Endothelial cell of umbilical vein (primary cell): ENCODE data around the gene UCP3.

ENCODE experiments used
- EZH2 ChIP-seq: IDR thresholded peaks from 2 replicates; pipeline ENCODE4 v1.6.1; 2012; ENCODE audit warnings: borderline replicate concordance, low read depth, mild to moderate bottlenecking, moderate library complexity, low read length, inconsistent platforms; ENCODE audit not compliant: severe bottlenecking
- FOS ChIP-seq: IDR thresholded peaks from 2 replicates; pipeline ENCODE4 v1.6.1; 2011; ENCODE audit warnings: mild to moderate bottlenecking, low read length, moderate library complexity, borderline replicate concordance; ENCODE audit not compliant: insufficient read depth
- MAX ChIP-seq: IDR thresholded peaks from 2 replicates; pipeline ENCODE4 v1.6.1; 2011; ENCODE audit not compliant: insufficient read depth, insufficient read length
- MYC ChIP-seq: IDR thresholded peaks from one replicate; pipeline ENCODE4 v1.6.1; 2011; ENCODE audit warnings: mild to moderate bottlenecking, low read depth, low read length
- POLR2A ChIP-seq: IDR thresholded peaks from 2 replicates; pipeline ENCODE4 v1.6.1; 2012; ENCODE audit warnings: low read depth, mild to moderate bottlenecking, control low read depth, low read length
- POLR2AphosphoS5 ChIP-seq: IDR thresholded peaks from 2 replicates; pipeline ENCODE4 v1.6.1; 2012; ENCODE audit warnings: low read depth, mild to moderate bottlenecking, control low read depth, low read length, moderate library complexity; ENCODE audit not compliant: insufficient read depth
- TF ChIP-seq, protein P1 (sequence below), 2 donors: IDR thresholded peaks; 1 replicate in 1 of 2; 2 replicates in 1 of 2; pipeline ENCODE4 v1.5.1; 2011; ENCODE audit warnings: low read length in 2 of 2, mild to moderate bottlenecking in 2 of 2, moderate library complexity in 2 of 2, control low read depth in 1 of 2, inconsistent platforms in 1 of 2, low read depth in 1 of 2; ENCODE audit not compliant: insufficient read depth in 1 of 2; ENCODE audit errors: extremely low read depth in 1 of 2

- TF ChIP-seq, protein P1, sequence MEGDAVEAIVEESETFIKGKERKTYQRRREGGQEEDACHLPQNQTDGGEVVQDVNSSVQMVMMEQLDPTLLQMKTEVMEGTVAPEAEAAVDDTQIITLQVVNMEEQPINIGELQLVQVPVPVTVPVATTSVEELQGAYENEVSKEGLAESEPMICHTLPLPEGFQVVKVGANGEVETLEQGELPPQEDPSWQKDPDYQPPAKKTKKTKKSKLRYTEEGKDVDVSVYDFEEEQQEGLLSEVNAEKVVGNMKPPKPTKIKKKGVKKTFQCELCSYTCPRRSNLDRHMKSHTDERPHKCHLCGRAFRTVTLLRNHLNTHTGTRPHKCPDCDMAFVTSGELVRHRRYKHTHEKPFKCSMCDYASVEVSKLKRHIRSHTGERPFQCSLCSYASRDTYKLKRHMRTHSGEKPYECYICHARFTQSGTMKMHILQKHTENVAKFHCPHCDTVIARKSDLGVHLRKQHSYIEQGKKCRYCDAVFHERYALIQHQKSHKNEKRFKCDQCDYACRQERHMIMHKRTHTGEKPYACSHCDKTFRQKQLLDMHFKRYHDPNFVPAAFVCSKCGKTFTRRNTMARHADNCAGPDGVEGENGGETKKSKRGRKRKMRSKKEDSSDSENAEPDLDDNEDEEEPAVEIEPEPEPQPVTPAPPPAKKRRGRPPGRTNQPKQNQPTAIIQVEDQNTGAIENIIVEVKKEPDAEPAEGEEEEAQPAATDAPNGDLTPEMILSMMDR (IDR thresholded peaks at IDR 0.05; ENCODE audit: extremely low read depth in 1 of 2, insufficient read depth in 1 of 2, low read depth in 1 of 2, low read length in 2 of 2): no peak
- TF ChIP-seq POLR2A: no peak
- TF ChIP-seq EZH2: no peak
- no peak for TF ChIP-seq MYC
- no peak for TF ChIP-seq POLR2AphosphoS5
- TF ChIP-seq MAX: no peak
- no peak for TF ChIP-seq FOS
These were observed 1.7 kb upstream of the UCP3 start for GRCh38 chr11:74010306-74011300.
